H54 (cell line): ENCODE measurements around the gene TIMP2.
A peak's percentile ranks its signal among the peaks of the same experiment; 100 is the strongest.

Experiments used
- DNase-seq: peaks from one replicate; pipeline ENCODE4 v3.0.0; 2011; ENCODE audit warnings: low spot score, mixed read lengths; ENCODE audit not compliant: insufficient read length
- FAIRE-seq: peaks from 3 replicates; lab custom pipeline; 2011; peaks lifted over from hg19 to GRCh38; lab: Jason Lieb, UNC
- POLR2A ChIP-seq: IDR thresholded peaks from 2 replicates; pipeline ENCODE4 v1.6.1; 2011; ENCODE audit warnings: low read depth, mild to moderate bottlenecking, low read length

TIMP2 gene

DNA sequence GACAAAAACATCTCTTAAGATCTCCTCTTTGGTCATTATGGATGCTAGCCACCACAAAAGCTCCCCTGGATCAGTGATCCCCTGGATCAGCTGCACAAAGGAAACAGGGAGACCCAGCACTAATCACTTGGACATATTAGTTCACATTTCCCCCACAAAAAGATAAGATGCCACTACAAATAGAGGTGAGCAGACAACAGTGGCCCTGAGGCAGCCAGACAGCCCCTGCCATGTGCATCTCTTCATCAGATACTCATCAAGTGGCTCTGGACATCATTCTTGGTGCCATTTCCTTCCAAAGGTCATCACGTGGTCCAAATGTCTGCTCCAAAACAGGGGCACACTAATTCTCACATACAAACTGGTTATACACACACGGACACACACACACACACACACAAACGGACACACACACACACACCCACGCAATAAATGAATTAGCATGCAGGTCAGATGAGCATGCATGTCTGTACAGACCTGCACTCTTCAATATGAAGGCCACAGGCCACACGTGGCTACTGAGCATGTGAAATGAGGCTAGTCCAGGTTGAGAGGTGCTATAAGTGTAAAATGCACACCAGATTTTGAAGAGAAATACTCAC is 88.7 kb downstream of the TIMP2 start:
- FAIRE-seq: no peak
- no peak for DNase-seq
- no peak for TF ChIP-seq POLR2A

- TF ChIP-seq POLR2A: no peak
- FAIRE-seq (no peak), DNase-seq (no peak)
Measured at GRCh38 chr17:78834571-78834970, 90.6 kb downstream of the TIMP2 start.

GRCh38 chr17:78832541-78832810 is 92.7 kb downstream of the TIMP2 start:
- TF ChIP-seq POLR2A: no peak
- DNase-seq (no peak), FAIRE-seq (no peak)

GRCh38 chr17:78831688-78832540 is 93.3 kb downstream of the TIMP2 start:
- DNase-seq (no peak), FAIRE-seq (no peak)
- TF ChIP-seq POLR2A: no peak

DNA sequence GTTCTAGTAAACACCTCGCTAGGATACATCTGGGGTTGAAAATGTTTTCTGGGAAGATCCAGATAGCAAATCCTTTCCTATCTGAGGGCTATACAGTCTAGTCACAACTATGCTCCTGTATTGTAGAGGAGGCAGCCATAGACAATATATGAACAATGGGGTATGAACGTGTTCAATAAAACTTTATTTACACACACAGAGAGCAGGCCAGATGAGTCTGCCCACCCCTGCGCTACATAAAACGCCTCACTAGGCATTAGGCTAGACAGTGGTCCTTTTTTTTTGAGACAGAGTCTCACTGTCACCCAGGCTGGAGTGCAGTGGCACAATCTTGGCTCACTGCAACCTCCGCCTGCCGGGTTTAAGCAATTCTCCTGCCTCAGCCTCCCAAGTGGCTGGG is 95.7 kb downstream of the TIMP2 start:
- no peak for FAIRE-seq
- no peak for DNase-seq
- no peak for TF ChIP-seq POLR2A

GRCh38 chr17:78828470-78829185 is 96.6 kb downstream of the TIMP2 start:
- peak; percentile 74 for DNase-seq
- FAIRE-seq: no peak
- no peak for TF ChIP-seq POLR2A

- DNase-seq (no peak), FAIRE-seq (no peak)
- TF ChIP-seq POLR2A: no peak
Measured at GRCh38 chr17:78826836-78827509, 98.2 kb downstream of the TIMP2 start.

DNA sequence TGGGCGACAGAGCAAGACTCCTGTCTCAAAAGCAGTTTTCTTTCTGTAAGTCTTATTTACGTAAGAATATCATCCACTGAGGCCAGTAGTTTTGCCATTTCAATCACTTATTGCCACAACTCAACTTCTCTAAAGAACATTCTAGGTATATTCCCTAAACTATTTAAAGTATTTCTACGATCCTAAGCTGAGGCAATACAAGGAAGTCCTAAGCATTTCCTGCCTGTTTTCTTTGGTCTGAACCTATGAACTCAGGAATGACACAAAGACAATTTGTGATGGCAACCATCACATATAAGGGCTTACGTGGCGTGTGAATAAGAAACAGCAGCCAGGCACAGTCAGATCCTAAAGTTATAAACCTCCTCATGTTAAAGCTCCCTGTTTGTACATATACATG is 98.8 kb downstream of the TIMP2 start:
- DNase-seq (no peak), FAIRE-seq (no peak)
- TF ChIP-seq POLR2A: no peak

- no peak for DNase-seq
- no peak for FAIRE-seq
- no peak for TF ChIP-seq POLR2A
Measured at GRCh38 chr17:78825696-78826095, 99.5 kb downstream of the TIMP2 start.

- FAIRE-seq: no peak
- no peak for TF ChIP-seq POLR2A
- DNase-seq: no peak
Measured at GRCh38 chr17:78824240-78824639, 100.9 kb downstream of the TIMP2 start.

- FAIRE-seq (no peak), DNase-seq (no peak)
- TF ChIP-seq POLR2A: no peak
Measured at GRCh38 chr17:78823282-78824046, 101.7 kb downstream of the TIMP2 start.

DNA sequence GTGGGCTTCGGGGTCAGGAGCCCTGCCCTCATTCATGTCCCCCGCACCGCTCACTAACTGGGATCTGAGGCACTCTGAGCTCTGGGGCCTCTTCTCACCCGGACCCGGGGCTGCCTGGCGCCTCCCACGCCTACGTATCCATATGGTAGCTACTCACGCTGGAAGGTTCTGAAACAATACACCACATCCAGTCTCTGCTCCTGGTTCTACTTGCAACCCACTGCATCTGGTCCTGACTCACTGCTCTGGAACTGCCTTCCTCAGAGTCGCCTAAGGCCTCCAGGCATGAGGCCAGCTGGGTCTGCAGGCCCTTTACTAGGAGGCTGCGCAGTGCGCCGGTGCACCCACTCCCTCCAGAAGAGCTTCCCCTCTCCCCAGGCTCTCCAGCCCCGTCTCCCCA is 102.6 kb downstream of the TIMP2 start:
- no peak for TF ChIP-seq POLR2A
- DNase-seq: no peak
- no peak for FAIRE-seq

DNA sequence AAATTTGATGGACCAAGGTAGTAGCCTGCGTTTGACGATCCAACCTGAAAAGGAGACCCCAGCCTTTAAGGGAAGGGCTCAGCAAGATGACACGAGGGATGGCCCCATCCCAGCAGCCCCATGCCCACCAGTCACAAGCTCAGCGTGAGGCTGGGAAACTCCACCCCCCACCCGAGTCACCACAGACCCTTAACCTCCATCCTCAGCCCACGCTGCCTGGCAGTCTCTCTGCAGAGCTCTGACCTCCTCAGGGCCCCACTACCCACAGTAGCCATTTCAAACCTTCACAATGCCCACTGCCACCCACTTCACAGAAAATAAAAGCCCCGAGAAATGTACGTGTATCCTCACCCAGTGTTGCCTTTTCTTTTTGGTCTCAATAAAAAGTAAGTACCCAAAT is 103.2 kb downstream of the TIMP2 start:
- no peak for FAIRE-seq
- TF ChIP-seq POLR2A: no peak
- DNase-seq: no peak
